Stimulated activated CD8-positive, alpha-beta memory T cell treated with anti-CD3 and anti-CD28 coated beads, Interleukin-15, amount 100 ng/mL, for 24 hours (primary cell): ENCODE measurements around the gene FBN2.

ENCODE experiments used
- DNase-seq: peaks from one replicate; pipeline ENCODE4 v3.0.0-alpha.2; 2020; ENCODE audit warnings: low read depth

Gene FBN2

DNA sequence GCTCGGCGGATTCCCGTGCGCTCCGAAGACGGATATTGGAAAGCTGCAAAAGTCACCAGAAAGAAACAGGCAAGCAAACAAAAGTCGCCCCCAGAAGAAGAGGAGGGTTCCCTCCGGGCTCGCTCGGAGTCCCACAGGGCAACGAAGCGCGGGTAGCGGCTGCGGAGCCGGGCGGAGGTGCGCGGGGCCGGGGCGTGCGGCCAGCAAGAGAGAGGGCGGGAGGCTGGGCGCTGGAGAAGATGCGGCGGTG lies at the start of gene FBN2:
Gene FBN2 (minus strand): TSS at position 246 of the 250 bp plus-strand sequence. CDS start 642 bp downstream, outside the sequence.
- DNase-seq = no peak

DNA sequence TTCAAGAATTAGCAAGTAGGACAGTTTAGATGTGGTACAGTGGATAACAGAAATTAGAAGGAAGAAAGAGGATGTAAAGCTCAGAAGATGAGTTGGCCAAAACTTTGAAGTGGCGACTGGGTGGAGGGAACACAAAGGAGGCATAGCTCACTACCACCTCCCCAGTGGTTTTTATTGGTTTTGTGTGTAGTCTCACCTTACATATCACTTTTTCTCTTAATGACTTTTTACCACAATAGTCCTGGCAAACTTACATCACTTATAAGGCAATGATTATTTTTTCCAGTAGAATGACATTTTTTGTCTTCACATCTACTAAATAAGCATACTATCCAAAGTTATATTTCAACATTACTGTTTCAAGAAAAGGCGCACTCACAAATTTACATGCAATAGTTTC lies 49.2 kb upstream of the FBN2 start:
- no peak for DNase-seq

- DNase-seq = no peak
Observed at GRCh38 chr5:128586848-128587247, 48.8 kb upstream of the FBN2 start.

- no peak for DNase-seq
Observed at GRCh38 chr5:128579639-128580038, 41.6 kb upstream of the FBN2 start.

GRCh38 chr5:128579093-128579492 lies 41.0 kb upstream of the FBN2 start:
- DNase-seq = no peak

- no peak for DNase-seq
Observed at GRCh38 chr5:128574041-128574440, 36.0 kb upstream of the FBN2 start.

- DNase-seq = no peak
Observed at GRCh38 chr5:128572930-128573319, 34.9 kb upstream of the FBN2 start.

GRCh38 chr5:128572051-128572929 lies 34.2 kb upstream of the FBN2 start:
- no peak for DNase-seq

- DNase-seq = no peak
Observed at GRCh38 chr5:128566178-128566577, 28.1 kb upstream of the FBN2 start.

DNA sequence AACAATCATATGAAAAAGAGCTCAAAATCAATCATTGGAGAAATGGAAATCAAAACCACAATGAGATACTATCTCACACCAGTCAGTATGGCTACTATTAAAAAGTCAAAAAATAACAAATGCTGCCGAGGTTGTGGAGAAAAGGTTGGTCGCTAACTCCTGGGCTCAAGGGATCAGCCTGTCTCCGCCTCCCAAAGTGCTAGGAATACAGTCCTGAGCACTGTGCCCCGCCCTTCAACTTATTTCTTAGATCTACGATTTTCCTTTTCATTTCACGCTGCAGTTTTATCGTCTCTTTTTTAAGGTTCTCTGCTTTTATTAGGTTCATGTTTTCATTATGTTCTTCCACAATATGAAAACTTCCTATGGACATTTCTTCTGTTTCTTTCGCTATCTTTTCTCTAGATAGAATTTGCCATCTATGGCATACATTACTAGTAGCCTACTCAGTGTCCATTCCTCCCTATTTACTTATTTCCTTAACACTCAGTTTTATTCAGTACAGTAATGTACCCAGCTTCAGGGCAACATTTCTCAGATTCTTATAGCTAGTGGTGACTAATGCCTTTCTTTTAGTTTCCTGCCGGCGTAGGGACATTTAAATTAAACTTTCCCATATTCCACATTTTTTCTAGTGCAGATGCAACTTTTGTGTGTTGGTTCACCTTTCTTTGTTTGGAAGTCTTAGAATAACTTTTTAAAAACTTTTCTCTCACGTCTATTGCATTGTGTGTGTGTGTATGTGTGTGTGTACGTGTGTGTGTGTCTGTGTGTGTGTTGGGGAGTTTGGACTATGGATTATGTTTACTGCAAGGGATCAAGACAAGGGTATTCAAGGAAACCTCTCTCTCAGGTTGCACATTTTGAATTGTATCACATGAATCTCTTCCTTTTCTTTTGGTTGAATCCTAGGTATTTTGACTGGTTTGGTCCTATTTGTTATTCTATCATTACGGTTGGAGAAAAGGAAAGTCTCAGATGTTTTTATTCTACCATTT lies 21.6 kb upstream of the FBN2 start:
- DNase-seq = no peak

DNA sequence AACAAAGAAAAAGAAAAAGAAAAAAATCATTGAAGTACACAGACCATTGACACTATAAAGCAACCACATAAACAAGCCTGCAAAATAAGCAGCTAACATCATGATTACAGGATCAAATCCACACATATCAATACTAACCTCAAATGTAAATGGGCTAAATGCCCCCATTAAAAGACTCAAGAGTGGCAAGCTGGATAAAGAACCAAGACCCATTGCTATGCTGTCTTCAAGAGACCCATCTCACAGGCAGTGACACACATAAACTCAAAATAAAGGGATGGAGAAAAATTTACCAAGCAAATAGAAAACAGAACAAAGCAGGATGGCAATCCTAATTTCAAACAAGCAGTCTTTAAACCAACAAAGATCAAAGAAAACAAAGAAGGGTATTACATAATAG lies 15.7 kb upstream of the FBN2 start:
- DNase-seq = no peak

DNA sequence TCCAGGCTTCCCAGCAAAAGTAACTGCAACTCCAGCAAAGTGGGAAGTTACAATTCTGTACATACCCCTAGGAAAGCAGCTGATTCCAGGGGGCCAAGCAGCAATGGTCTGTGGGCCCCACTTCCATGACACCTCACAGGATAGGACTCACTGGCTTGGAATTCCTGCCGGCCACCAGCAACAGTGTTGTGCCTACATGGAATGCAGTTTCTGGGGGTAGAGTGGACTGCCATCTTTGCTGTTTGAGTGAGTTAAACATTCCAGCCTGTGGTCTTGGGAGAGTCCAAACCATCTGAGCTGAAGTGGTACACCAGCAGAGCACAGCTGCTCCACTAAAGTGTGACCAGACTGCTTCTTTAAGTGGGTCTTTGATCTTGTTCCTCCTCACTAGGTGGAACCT lies 13.4 kb upstream of the FBN2 start:
- no peak for DNase-seq

DNA sequence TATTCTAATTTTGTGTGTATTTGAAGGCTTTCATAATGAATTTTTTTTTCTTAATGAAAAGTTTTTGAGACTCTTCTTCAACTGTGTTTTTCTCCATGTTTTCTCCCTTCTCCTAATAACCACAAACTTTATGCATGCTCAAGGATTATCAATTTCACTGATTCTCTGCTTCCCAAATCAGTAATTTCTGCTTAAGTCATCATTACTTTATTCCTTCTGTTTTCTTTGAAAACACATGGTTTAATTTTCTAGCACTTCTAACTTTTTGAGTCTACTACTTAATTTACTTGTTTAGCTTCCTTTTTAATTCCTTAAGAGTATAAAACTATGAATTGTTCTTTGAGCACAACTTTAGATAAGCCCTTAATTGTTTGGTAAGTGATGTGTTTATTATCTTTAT lies 11.5 kb upstream of the FBN2 start:
- DNase-seq = no peak

GRCh38 chr5:128546658-128547281 lies 8.7 kb upstream of the FBN2 start:
- DNase-seq = no peak

DNA sequence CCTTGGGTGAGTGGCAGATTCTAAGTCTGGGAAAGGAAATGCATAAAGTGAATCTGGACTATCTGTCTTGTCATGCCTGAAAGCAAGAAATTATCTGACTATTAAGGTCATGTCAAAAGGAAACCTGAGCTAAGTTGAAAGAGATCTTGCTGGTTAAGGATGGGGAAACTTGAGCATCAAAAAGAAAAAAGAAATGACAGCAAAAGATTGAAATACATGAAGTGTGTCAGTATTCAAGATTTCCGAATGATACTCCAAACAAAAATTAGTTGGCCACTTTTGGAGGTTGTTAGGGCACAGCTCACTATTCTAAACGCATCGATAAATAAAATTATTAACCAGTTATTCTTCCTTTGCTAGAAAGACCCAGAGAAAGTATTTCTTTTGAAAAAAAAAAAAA lies 3.3 kb upstream of the FBN2 start:
- DNase-seq = no peak

DNA sequence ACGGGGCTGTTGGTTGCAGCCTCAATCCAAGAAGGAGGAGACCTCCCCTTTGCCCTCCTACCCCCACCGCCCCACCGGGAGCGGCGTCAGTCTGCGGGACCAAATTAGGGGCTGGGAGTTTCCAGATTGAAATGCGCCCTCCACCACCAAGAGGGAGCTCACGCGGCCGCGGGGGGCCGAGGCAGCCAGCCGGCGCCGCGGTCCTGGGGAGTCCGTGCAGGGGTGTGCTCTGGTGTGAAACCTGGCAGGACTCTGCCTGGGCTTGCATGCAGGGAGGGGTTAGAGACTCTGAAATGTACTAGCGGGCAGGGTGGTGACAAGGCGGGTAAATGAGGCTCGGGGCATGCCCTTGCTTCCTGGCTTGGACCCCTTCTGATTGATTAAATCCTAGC lies 989 bp upstream of the FBN2 start:
- DNase-seq = no peak

- no peak for DNase-seq
Observed at GRCh38 chr5:128538250-128539037, 399 bp upstream of the FBN2 start.

DNA sequence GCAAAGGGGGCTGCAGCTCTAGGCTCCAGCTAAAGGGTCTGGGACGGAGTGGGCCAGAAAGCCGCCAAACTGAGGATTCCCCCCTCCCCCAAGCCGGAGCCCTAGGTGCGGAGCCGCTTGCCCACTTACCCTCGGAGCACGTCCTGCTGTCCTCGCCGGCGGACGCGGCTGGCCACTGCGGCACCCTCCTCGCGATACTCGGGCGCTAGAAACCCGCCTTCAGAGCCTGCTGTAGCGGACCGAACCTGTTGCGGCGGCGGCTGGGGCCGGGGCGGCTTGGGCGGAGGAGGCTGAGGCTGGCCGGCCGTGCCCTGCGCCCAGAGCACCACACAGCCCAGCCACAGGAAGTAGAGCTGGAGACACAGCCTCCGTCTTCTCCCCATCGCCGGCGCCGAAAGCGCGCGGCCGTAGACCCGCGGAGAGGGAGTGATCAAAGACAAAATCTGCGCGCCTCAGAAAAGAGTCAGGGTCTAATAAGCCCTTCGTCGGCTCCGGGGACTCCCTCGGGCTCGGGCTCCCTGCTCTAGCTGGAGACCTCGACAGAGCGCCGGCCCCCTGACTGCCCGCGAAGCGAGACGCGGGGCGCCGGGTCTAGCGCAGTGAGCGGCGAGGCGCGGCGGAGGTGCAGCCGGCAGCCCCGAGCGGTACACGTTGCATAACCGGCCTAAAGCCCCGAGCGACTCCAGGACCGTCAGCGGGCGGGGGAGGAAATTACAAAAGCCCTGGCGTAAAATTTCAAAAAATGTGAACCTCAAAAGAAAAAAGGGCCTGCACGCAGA lies 635 bp downstream of the FBN2 start:
- DNase-seq = no peak

GRCh38 chr5:128536254-128537220 lies 1.5 kb downstream of the FBN2 start:
- no peak for DNase-seq

GRCh38 chr5:128535251-128535650 lies 2.8 kb downstream of the FBN2 start:
- DNase-seq = no peak
